Gastrocnemius medialis (tissue), 4 donors: Measurements from ENCODE around the gene ARID1B. TPM values are rescaled to one million over a fixed set of nuclear protein-coding genes. Genes with fewer than 3 reads are reported as not detected.

ENCODE experiments used
- ATAC-seq, 2 donors: fragments of 150-250 bp; one replicate each; pipeline ENCODE4 v1.9.1; 2016
- DNase-seq, 2 donors: peaks; one replicate each; pipeline ENCODE4 v3.0.0-alpha.2; 2019
- H3K27ac ChIP-seq, 4 donors: fragments of 200-600 bp; sonication (generic); 1 replicate in 1 of 4; 2 replicates in 3 of 4; pipeline ENCODE4 v1.5.1; 2016 to 2018; ENCODE audit warnings: mild to moderate bottlenecking in 2 of 4, moderate library complexity in 1 of 4
- H3K27me3 ChIP-seq, 3 donors: fragments of 200-600 bp; sonication (generic) in 2 of 3; 1 replicate in 1 of 3; 2 replicates in 2 of 3; pipeline versions ENCODE4 v1.5.1 to v1.6.0; 2016 to 2019; ENCODE audit warnings: mild to moderate bottlenecking in 1 of 3, moderate library complexity in 1 of 3
- H3K36me3 ChIP-seq, 2 donors: fragments of 200-600 bp; sonication (generic) in 1 of 2; one replicate each; pipeline ENCODE4 v1.5.1; 2017 to 2018
- H3K4me1 ChIP-seq, 2 donors: fragments of 200-600 bp; sonication (generic) in 1 of 2; one replicate each; pipeline ENCODE4 v1.5.1; 2016 to 2017; ENCODE audit warnings: mild to moderate bottlenecking in 2 of 2
- H3K4me3 ChIP-seq, 4 donors: fragments of 200-600 bp; sonication (generic) in 3 of 4; 1 replicate in 1 of 4; 2 replicates in 3 of 4; pipeline ENCODE4 v1.5.1; 2016 to 2019; ENCODE audit warnings: mild to moderate bottlenecking in 2 of 4
- H3K9me3 ChIP-seq, 3 donors: fragments of 200-600 bp; sonication (generic) in 2 of 3; 1 replicate in 1 of 3; 2 replicates in 2 of 3; pipeline ENCODE4 v1.5.1; 2016 to 2019
- CTCF ChIP-seq, 5 experiments: fragments of 450-650 bp in 3 of 5; fragments of 200-600 bp in 2 of 5; sonication (generic) in 2 of 5; IDR thresholded peaks in 4 of 5; conservative IDR thresholded peaks in 1 of 5; 1 replicate in 4 of 5; 2 replicates in 1 of 5; pipeline ENCODE4 v1.5.1; 2016 to 2019; ENCODE audit warnings: antibody characterized with exemption in 5 of 5, mild to moderate bottlenecking in 3 of 5, moderate library complexity in 3 of 5
- POLR2A ChIP-seq, 2 donors: fragments of 450-650 bp; IDR thresholded peaks; one replicate each; pipeline ENCODE4 v1.6.1; 2017; ENCODE audit warnings: antibody characterized with exemption in 2 of 2, mild to moderate bottlenecking in 2 of 2, moderate library complexity in 2 of 2
- in situ Hi-C, 4 donors: fragments of 200-750 bp; cut with MboI; loops; one replicate each; pipeline versions ENCODE4 v1.15.0 to v1.8.0; 2017; ENCODE audit warnings: low sequenced_read_pairs in 4 of 4
- intact Hi-C: fragments of 100-400 bp; cut with DNase I; formaldehyde crosslinking; loops from one replicate; pipeline ENCODE4 v1.15.1; 2023; ENCODE audit warnings: low total_unique reads
- total RNA-seq, 4 donors: library from RNA; depleted of rRNA; stranded (reverse); fragments of >200 nt; gene quantifications; one replicate each; pipeline versions ENCODE4 v1.1.0 to v1.2.3, GENCODE V29; 2016

The ARID1B gene
- total RNA-seq, 4 donors from 2014 or later = 54.9 to 75.3 (median 62.0) TPM

GRCh38 chr6:157228426-157229131, 451.4 kb downstream of the ARID1B start:
- Histone ChIP-seq H3K9me3 (no peaks in the 10 kb centered on the region), H3K36me3 (no peaks in the 10 kb centered on the region), H3K4me3 (no peak overlapping the region), H3K27me3 (no peaks in the 10 kb centered on the region), H3K4me1 (peaks cover 15 to 20% of the 10 kb centered on the region in 2 donors), H3K27ac (no peak overlapping the region)
- intact Hi-C loops = no loop called here
- in situ Hi-C loops = loop anchor here in 1 of 4 donors (10.0 kb wide), 1 partner anchor 46 kb away; no protein-coding TSS in a partner anchor
- no peak for TF ChIP-seq CTCF (IDR thresholded peaks at IDR 0.05 in 4 of 5, conservative IDR thresholded peaks at IDR 0.05 in 1 of 5)
- DNase-seq (no peak), ATAC-seq (no peak)

- intact Hi-C loops = no loop called here
- H3K36me3 ChIP-seq = no peaks in the 10 kb centered on the region
- ATAC-seq = no peak
- H3K4me1 ChIP-seq = peaks cover 15 to 20% of the 10 kb centered on the region in 2 donors
- H3K27ac ChIP-seq = no peak overlapping the region
- no peaks in the 10 kb centered on the region for H3K9me3 ChIP-seq
- H3K27me3 ChIP-seq = no peaks in the 10 kb centered on the region
- no peak for DNase-seq
- no peak overlapping the region for H3K4me3 ChIP-seq
- TF ChIP-seq CTCF (IDR thresholded peaks at IDR 0.05 in 4 of 5, conservative IDR thresholded peaks at IDR 0.05 in 1 of 5) = no peak
- no peak for TF ChIP-seq POLR2A (IDR thresholded peaks at IDR 0.05)
- in situ Hi-C loops = loop anchor here in 1 of 4 donors (10.0 kb wide), 1 partner anchor 46 kb away; no protein-coding TSS in a partner anchor
Observed at GRCh38 chr6:157229132-157229618, 452.0 kb downstream of the ARID1B start.

GRCh38 chr6:157229713-157230112, 452.5 kb downstream of the ARID1B start:
- H3K9me3 ChIP-seq = no peaks in the 10 kb centered on the region
- DNase-seq (no peak), ATAC-seq (no peak)
- intact Hi-C loops = no loop called here
- peaks cover 0 to under 1% (median 0%) of the 10 kb centered on the region in 3 donors for H3K27me3 ChIP-seq
- H3K27ac ChIP-seq = no peak overlapping the region
- peaks cover 15 to 20% of the 10 kb centered on the region in 2 donors for H3K4me1 ChIP-seq
- H3K36me3 ChIP-seq = no peaks in the 10 kb centered on the region
- H3K4me3 ChIP-seq = no peak overlapping the region
- TF ChIP-seq CTCF (IDR thresholded peaks at IDR 0.05 in 4 of 5, conservative IDR thresholded peaks at IDR 0.05 in 1 of 5) (no peak), POLR2A (IDR thresholded peaks at IDR 0.05) (no peak)
- in situ Hi-C loops = loop anchor here in 1 of 4 donors (10.0 kb wide), 1 partner anchor 45 kb away; no protein-coding TSS in a partner anchor

GRCh38 chr6:157230910-157231309, 453.7 kb downstream of the ARID1B start:
- TF ChIP-seq POLR2A (IDR thresholded peaks at IDR 0.05) (no peak), CTCF (IDR thresholded peaks at IDR 0.05 in 4 of 5, conservative IDR thresholded peaks at IDR 0.05 in 1 of 5) (no peak)
- Histone ChIP-seq H3K27ac (no peak overlapping the region), H3K27me3 (peaks cover 0 to 11% (median 0%) of the 10 kb centered on the region in 3 donors), H3K4me3 (no peak overlapping the region), H3K36me3 (no peaks in the 10 kb centered on the region), H3K9me3 (no peaks in the 10 kb centered on the region), H3K4me1 (peaks cover 13 to 18% of the 10 kb centered on the region in 2 donors)
- ATAC-seq (no peak), DNase-seq (no peak)
- intact Hi-C loops = no loop called here
- in situ Hi-C loops = no loop called here
